Ishikawa (cell line): Measurements from ENCODE around the gene SMAD6.

Source experiments
- CEBPB ChIP-seq: IDR thresholded peaks from 2 replicates; pipeline ENCODE4 v1.6.1; 2012
- CREB1 ChIP-seq: IDR thresholded peaks from 2 replicates; pipeline ENCODE4 v1.6.1; 2012; ENCODE audit warnings: low read depth
- EGR1 ChIP-seq: IDR thresholded peaks from 2 replicates; pipeline ENCODE4 v1.6.1; 2012
- EP300 ChIP-seq: IDR thresholded peaks from 2 replicates; pipeline ENCODE4 v1.6.1; 2012; ENCODE audit warnings: borderline replicate concordance
- FOXM1 ChIP-seq: IDR thresholded peaks from 2 replicates; pipeline ENCODE4 v1.6.1; 2012; ENCODE audit warnings: low read depth, borderline replicate concordance
- MAX ChIP-seq: IDR thresholded peaks from 2 replicates; pipeline ENCODE4 v1.6.1; 2012
- NFIC ChIP-seq: IDR thresholded peaks from 2 replicates; pipeline ENCODE4 v1.6.1; 2012
- RAD21 ChIP-seq: IDR thresholded peaks from 2 replicates; pipeline ENCODE4 v1.6.1; 2012; ENCODE audit warnings: low read depth
- TAF1 ChIP-seq: IDR thresholded peaks from 2 replicates; pipeline ENCODE4 v1.6.1; 2012; ENCODE audit warnings: low read depth, mild to moderate bottlenecking
- TCF12 ChIP-seq: IDR thresholded peaks from 2 replicates; pipeline ENCODE4 v1.6.1; 2012; ENCODE audit warnings: low read depth
- TEAD4 ChIP-seq: IDR thresholded peaks from 2 replicates; pipeline ENCODE4 v1.6.1; 2012
- USF1 ChIP-seq: IDR thresholded peaks from 2 replicates; pipeline ENCODE4 v1.6.1; 2012
- YY1 ChIP-seq: IDR thresholded peaks from 2 replicates; pipeline ENCODE4 v1.6.1; 2012; ENCODE audit warnings: low read depth
- ZBTB7A ChIP-seq: IDR thresholded peaks from 2 replicates; pipeline ENCODE4 v1.6.1; 2012; ENCODE audit warnings: low read depth
- TF ChIP-seq, protein P1 (sequence below): IDR thresholded peaks from 2 replicates; pipeline ENCODE4 v1.6.1; 2012; ENCODE audit warnings: low read depth, mild to moderate bottlenecking

Gene SMAD6

GRCh38 chr15:66716656-66717020 is 14.6 kb downstream of the SMAD6 start:
- TF ChIP-seq TCF12 = no peak
- no peak for TF ChIP-seq EGR1
- TF ChIP-seq YY1 = no peak
- no peak for TF ChIP-seq TAF1
- TF ChIP-seq NFIC = no peak
- TF ChIP-seq EP300 = no peak
- no peak for TF ChIP-seq CEBPB
- TF ChIP-seq, protein P1, sequence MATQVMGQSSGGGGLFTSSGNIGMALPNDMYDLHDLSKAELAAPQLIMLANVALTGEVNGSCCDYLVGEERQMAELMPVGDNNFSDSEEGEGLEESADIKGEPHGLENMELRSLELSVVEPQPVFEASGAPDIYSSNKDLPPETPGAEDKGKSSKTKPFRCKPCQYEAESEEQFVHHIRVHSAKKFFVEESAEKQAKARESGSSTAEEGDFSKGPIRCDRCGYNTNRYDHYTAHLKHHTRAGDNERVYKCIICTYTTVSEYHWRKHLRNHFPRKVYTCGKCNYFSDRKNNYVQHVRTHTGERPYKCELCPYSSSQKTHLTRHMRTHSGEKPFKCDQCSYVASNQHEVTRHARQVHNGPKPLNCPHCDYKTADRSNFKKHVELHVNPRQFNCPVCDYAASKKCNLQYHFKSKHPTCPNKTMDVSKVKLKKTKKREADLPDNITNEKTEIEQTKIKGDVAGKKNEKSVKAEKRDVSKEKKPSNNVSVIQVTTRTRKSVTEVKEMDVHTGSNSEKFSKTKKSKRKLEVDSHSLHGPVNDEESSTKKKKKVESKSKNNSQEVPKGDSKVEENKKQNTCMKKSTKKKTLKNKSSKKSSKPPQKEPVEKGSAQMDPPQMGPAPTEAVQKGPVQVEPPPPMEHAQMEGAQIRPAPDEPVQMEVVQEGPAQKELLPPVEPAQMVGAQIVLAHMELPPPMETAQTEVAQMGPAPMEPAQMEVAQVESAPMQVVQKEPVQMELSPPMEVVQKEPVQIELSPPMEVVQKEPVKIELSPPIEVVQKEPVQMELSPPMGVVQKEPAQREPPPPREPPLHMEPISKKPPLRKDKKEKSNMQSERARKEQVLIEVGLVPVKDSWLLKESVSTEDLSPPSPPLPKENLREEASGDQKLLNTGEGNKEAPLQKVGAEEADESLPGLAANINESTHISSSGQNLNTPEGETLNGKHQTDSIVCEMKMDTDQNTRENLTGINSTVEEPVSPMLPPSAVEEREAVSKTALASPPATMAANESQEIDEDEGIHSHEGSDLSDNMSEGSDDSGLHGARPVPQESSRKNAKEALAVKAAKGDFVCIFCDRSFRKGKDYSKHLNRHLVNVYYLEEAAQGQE = no peak
- no peak for TF ChIP-seq RAD21
- no peak for TF ChIP-seq USF1
- TF ChIP-seq ZBTB7A = no peak

GRCh38 chr15:66718220-66718988 is 16.4 kb downstream of the SMAD6 start:
- TF ChIP-seq ZBTB7A (no peak), MAX (no peak), EGR1 (no peak), RAD21 (no peak), TCF12 (no peak), CEBPB (no peak), USF1 (no peak), TEAD4 (no peak), EP300 (no peak), TAF1 (no peak), CREB1 (no peak), FOXM1 (no peak), NFIC (no peak), YY1 (no peak)
- TF ChIP-seq, protein P1 = no peak

DNA sequence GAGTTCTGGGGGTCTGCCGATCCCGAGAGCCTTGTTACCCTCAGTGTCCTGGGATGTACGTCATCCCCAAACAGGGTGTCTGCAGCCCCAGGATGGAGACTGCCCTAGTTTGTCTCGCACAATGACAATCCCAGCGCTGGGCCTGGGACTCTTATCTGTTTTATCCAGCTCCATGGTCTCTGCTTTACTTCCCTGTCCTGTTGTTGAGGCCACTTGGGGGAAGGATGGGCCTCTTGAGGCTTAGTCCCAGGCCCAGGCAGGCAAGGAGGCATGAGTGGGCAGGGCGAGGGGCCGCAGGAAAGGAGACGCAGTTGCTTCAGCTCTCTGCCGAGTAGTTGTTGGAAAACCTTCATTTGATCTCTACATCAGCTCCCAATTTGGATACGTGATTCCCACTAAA is 17.4 kb downstream of the SMAD6 start:
- TF ChIP-seq FOXM1 = no peak
- no peak for TF ChIP-seq EGR1
- TF ChIP-seq CREB1 = no peak
- TF ChIP-seq USF1 = no peak
- no peak for TF ChIP-seq TAF1
- TF ChIP-seq TEAD4 = no peak
- TF ChIP-seq EP300 = no peak
- no peak for TF ChIP-seq NFIC
- TF ChIP-seq TCF12 = no peak
- no peak for TF ChIP-seq MAX
- TF ChIP-seq, protein P1 = no peak
